ENCODE data around the gene COP1.
"Not testable (repeated sequence)": the region's sequence is repeated elsewhere in the genome, so short reads cannot be mapped to it uniquely, and the experiment has no call there.

- TF ChIP-seq TP53, USF1, ZNF232 (CRISPR knock-in tag; IDR thresholded peaks at IDR 0.05): not testable (repeated sequence)
- TF ChIP-seq, protein P1, sequence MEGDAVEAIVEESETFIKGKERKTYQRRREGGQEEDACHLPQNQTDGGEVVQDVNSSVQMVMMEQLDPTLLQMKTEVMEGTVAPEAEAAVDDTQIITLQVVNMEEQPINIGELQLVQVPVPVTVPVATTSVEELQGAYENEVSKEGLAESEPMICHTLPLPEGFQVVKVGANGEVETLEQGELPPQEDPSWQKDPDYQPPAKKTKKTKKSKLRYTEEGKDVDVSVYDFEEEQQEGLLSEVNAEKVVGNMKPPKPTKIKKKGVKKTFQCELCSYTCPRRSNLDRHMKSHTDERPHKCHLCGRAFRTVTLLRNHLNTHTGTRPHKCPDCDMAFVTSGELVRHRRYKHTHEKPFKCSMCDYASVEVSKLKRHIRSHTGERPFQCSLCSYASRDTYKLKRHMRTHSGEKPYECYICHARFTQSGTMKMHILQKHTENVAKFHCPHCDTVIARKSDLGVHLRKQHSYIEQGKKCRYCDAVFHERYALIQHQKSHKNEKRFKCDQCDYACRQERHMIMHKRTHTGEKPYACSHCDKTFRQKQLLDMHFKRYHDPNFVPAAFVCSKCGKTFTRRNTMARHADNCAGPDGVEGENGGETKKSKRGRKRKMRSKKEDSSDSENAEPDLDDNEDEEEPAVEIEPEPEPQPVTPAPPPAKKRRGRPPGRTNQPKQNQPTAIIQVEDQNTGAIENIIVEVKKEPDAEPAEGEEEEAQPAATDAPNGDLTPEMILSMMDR (IDR thresholded peaks at IDR 0.05), result not testable (repeated sequence)
These were observed 179.2 kb downstream of the COP1 start for GRCh38 chr1:176027934-176028333.
